ENCODE results near the gene ADAT3.

- TF ChIP-seq FOXA1 (IDR thresholded peaks at IDR 0.05) (no peak), RAD21 (IDR thresholded peaks at IDR 0.05) (no peak), CTCF (IDR thresholded peaks at IDR 0.05; ENCODE audit: low read depth, low read length, missing input control) (no peak), MAX (IDR thresholded peaks at IDR 0.05) (no peak), ZBTB33 (IDR thresholded peaks at IDR 0.05) (no peak), REST (IDR thresholded peaks at IDR 0.05) (no peak), HNF4A (conservative IDR thresholded peaks at IDR 0.05) (no peak), SP1 (IDR thresholded peaks at IDR 0.05) (no peak), GABPA (IDR thresholded peaks at IDR 0.05 in 1 of 2, conservative IDR thresholded peaks at IDR 0.05 in 1 of 2) (no peak), EGR1 (IDR thresholded peaks at IDR 0.05; ENCODE audit: low read depth in 2 of 2) (no peak), TAF1 (conservative IDR thresholded peaks at IDR 0.05) (no peak), HNF4G (IDR thresholded peaks at IDR 0.05) (no peak), ATF3 (IDR thresholded peaks at IDR 0.05) (no peak)
Measured at GRCh38 chr19:1896508-1896907, 8.7 kb upstream of the ADAT3 start.
